GM21447 (cell line): ENCODE data around the gene LMOD2.

Experiments used
- ATAC-seq: cut with Tn5 transposase; IDR thresholded peaks from one replicate; pipeline ENCODE4 v1.9.1; 2021; ENCODE audit not compliant: unreplicated experiment

The LMOD2 gene

GRCh38 chr7:123666492-123666891 is 10.8 kb downstream of the LMOD2 start:
- ATAC-seq: no peak

- no peak for ATAC-seq
Observed at GRCh38 chr7:123669485-123669884, 13.8 kb downstream of the LMOD2 start.

GRCh38 chr7:123673137-123673732 is 17.6 kb downstream of the LMOD2 start:
- no peak for ATAC-seq

- ATAC-seq: no peak
Observed at GRCh38 chr7:123673752-123674398, 18.2 kb downstream of the LMOD2 start.

GRCh38 chr7:123674399-123675180 is 18.9 kb downstream of the LMOD2 start:
- no peak for ATAC-seq

- no peak for ATAC-seq
Observed at GRCh38 chr7:123675181-123675473, 19.5 kb downstream of the LMOD2 start.

GRCh38 chr7:123677061-123677715 is 21.5 kb downstream of the LMOD2 start:
- ATAC-seq: no peak

- ATAC-seq: no peak
Observed at GRCh38 chr7:123679614-123680013, 23.9 kb downstream of the LMOD2 start.

GRCh38 chr7:123680580-123680979 is 24.9 kb downstream of the LMOD2 start:
- ATAC-seq: no peak

GRCh38 chr7:123681561-123681960 is 25.9 kb downstream of the LMOD2 start:
- no peak for ATAC-seq

- peak; percentile 56 for ATAC-seq
Observed at GRCh38 chr7:123682690-123683089, 27.0 kb downstream of the LMOD2 start.

- no peak for ATAC-seq
Observed at GRCh38 chr7:123687161-123687560, 31.5 kb downstream of the LMOD2 start.

GRCh38 chr7:123687727-123688126 is 32.1 kb downstream of the LMOD2 start:
- no peak for ATAC-seq

- no peak for ATAC-seq
Observed at GRCh38 chr7:123689250-123689649, 33.6 kb downstream of the LMOD2 start.

- no peak for ATAC-seq
Observed at GRCh38 chr7:123690550-123690949, 34.9 kb downstream of the LMOD2 start.

- ATAC-seq: no peak
Observed at GRCh38 chr7:123692471-123692877, 36.8 kb downstream of the LMOD2 start.

GRCh38 chr7:123695944-123696677 is 40.4 kb downstream of the LMOD2 start:
- ATAC-seq: no peak

GRCh38 chr7:123705211-123705901 is 49.7 kb downstream of the LMOD2 start:
- ATAC-seq: no peak

- ATAC-seq: no peak
Observed at GRCh38 chr7:123709525-123709924, 53.9 kb downstream of the LMOD2 start.

GRCh38 chr7:123710683-123711082 is 55.0 kb downstream of the LMOD2 start:
- no peak for ATAC-seq
